Sigmoid colon (tissue), 7 donors: ENCODE data around the gene GCKR. TPM values are rescaled to one million over a fixed set of nuclear protein-coding genes. Genes with fewer than 3 reads are reported as not detected.

Experiments
- DNase-seq: peaks from one replicate; pipeline ENCODE4 v3.0.0-alpha.2; 2019
- H3K27ac ChIP-seq, 4 donors: fragments of 200-600 bp; sonication (generic); one replicate each; pipeline ENCODE4 v1.5.1; 2016 to 2019; ENCODE audit warnings: mild to moderate bottlenecking in 1 of 4
- H3K27me3 ChIP-seq, 3 donors: fragments of 200-600 bp; sonication (generic); one replicate each; pipeline ENCODE4 v1.5.1; 2019; ENCODE audit warnings: mild to moderate bottlenecking in 1 of 3
- H3K36me3 ChIP-seq, 4 donors: fragments of 200-600 bp; sonication (generic); one replicate each; pipeline ENCODE4 v1.5.1; 2016 to 2019
- H3K4me1 ChIP-seq, 4 donors: fragments of 200-600 bp; sonication (generic); one replicate each; pipeline ENCODE4 v1.5.1; 2017 to 2019
- H3K4me3 ChIP-seq, 4 donors: fragments of 200-600 bp; sonication (generic); one replicate each; pipeline ENCODE4 v1.5.1; 2017 to 2019; ENCODE audit warnings: mild to moderate bottlenecking in 2 of 4, moderate library complexity in 1 of 4
- H3K9me3 ChIP-seq, 4 donors: fragments of 200-600 bp in 3 of 4; sonication (generic) in 3 of 4; one replicate each; pipeline versions ENCODE4 v1.5.1 to v1.6.1; 2013 to 2019
- CTCF ChIP-seq, 4 experiments: fragments of 450-650 bp in 3 of 4; fragments of 200-600 bp in 1 of 4; IDR thresholded peaks; one replicate each; pipeline ENCODE4 v1.5.1; 2016 to 2019; ENCODE audit warnings: antibody characterized with exemption in 4 of 4, mild to moderate bottlenecking in 3 of 4, moderate library complexity in 2 of 4
- EP300 ChIP-seq, 4 donors: sonication (generic); formaldehyde crosslinking; IDR thresholded peaks; one replicate each; pipeline ENCODE4 v1.6.1; 2017; ENCODE audit warnings: antibody characterized with exemption in 4 of 4
- POLR2A ChIP-seq, 2 donors: fragments of 450-650 bp; IDR thresholded peaks; one replicate each; pipeline ENCODE4 v1.6.1; 2016; ENCODE audit warnings: antibody characterized with exemption in 2 of 2, mild to moderate bottlenecking in 2 of 2, moderate library complexity in 2 of 2
- POLR2AphosphoS5 ChIP-seq, 4 donors: sonication (generic); formaldehyde crosslinking; IDR thresholded peaks; one replicate each; pipeline ENCODE4 v1.6.1; 2017; ENCODE audit warnings: antibody characterized with exemption in 4 of 4
- WGBS, 2 donors: extraction: QIAGEN DNeasy Blood & Tissue Kit; methylation state at CpG; one replicate each; pipeline ENCODE4 v1.1.7; 2013; 5-methylcytosine and 5-hydroxymethylcytosine counted together
- intact Hi-C: fragments of 100-400 bp; cut with DNase I; formaldehyde crosslinking; loops from one replicate; pipeline ENCODE4 v1.15.1; 2023
- polyA plus RNA-seq, 3 donors: library from polyadenylated mRNA; stranded (reverse); fragments of 200-250 nt; gene quantifications; one replicate each; pipeline ENCODE4 v1.2.3, GENCODE V29; 2013
- total RNA-seq, 4 donors: library from RNA; depleted of rRNA; stranded (reverse); fragments of >200 nt; gene quantifications; one replicate each; pipeline ENCODE4 v1.1.0, GENCODE V29; 2016
- donor health status: healthy with polysubstance abuse.
- donor health status: Bipolar disorder and iron deficiency.
- donor health status: healthy.

The GCKR gene
- total and polyA plus RNA-seq, 7 donors: 0.32 to 1.1 TPM; not detected in 5

GRCh38 chr2:27464443-27464842, 32.2 kb upstream of the GCKR start:
- Histone ChIP-seq H3K4me1 (no peaks in the 10 kb centered on the region), H3K4me3 (no peak overlapping the region), H3K36me3 (peaks cover 2 to 45% (median 7%) of the 10 kb centered on the region in 4 donors), H3K27me3 (no peaks in the 10 kb centered on the region), H3K27ac (no peak overlapping the region), H3K9me3 (no peaks in the 10 kb centered on the region)
- intact Hi-C loops: no loop called here
- 95 to 98% methylated on average over 7 of the region's 7 CpGs for WGBS, 2 donors
- TF ChIP-seq POLR2AphosphoS5 (IDR thresholded peaks at IDR 0.05): no peak
- no peak for DNase-seq

- no peak for TF ChIP-seq POLR2AphosphoS5 (IDR thresholded peaks at IDR 0.05)
- no peak for TF ChIP-seq EP300 (IDR thresholded peaks at IDR 0.05)
- no peak for TF ChIP-seq POLR2A (IDR thresholded peaks at IDR 0.05)
- TF ChIP-seq CTCF (IDR thresholded peaks at IDR 0.05): no peak
- Histone ChIP-seq H3K27me3 (no peaks in the 10 kb centered on the region), H3K4me1 (no peaks in the 10 kb centered on the region), H3K36me3 (peaks cover 0 to 60% (median 15%) of the 10 kb centered on the region in 4 donors), H3K4me3 (no peak overlapping the region), H3K9me3 (no peaks in the 10 kb centered on the region), H3K27ac (no peak overlapping the region)
- DNase-seq: no peak
- intact Hi-C loops: no loop called here
- WGBS, 2 donors: 95 to 96% methylated on average over 5 of the region's 5 CpGs
Measured at GRCh38 chr2:27471961-27472360, 24.7 kb upstream of the GCKR start.

- no peak for DNase-seq
- Histone ChIP-seq H3K4me3 (no peak overlapping the region), H3K27ac (no peak overlapping the region), H3K36me3 (peaks cover 7 to 52% (median 12%) of the 10 kb centered on the region in 4 donors), H3K9me3 (no peaks in the 10 kb centered on the region), H3K27me3 (no peaks in the 10 kb centered on the region), H3K4me1 (peaks cover 0 to 13% (median 9%) of the 10 kb centered on the region in 4 donors)
- no peak for TF ChIP-seq EP300 (IDR thresholded peaks at IDR 0.05)
- TF ChIP-seq CTCF (IDR thresholded peaks at IDR 0.05): no peak
- no peak for TF ChIP-seq POLR2AphosphoS5 (IDR thresholded peaks at IDR 0.05)
- no peak for TF ChIP-seq POLR2A (IDR thresholded peaks at IDR 0.05)
- intact Hi-C loops: no loop called here
- WGBS, 2 donors: 83 to 86% methylated on average over 3 of the region's 3 CpGs
Measured at GRCh38 chr2:27485496-27485895, 11.1 kb upstream of the GCKR start.

GRCh38 chr2:27489118-27489497, 7.5 kb upstream of the GCKR start:
- peaks cover 0 to 16% (median 0%) of the 10 kb centered on the region in 4 donors for H3K36me3 ChIP-seq
- no peaks in the 10 kb centered on the region for H3K9me3 ChIP-seq
- intact Hi-C loops: no loop called here
- no peaks in the 10 kb centered on the region for H3K27me3 ChIP-seq
- WGBS, 2 donors: 5 to 7% methylated on average over 11 of the region's 11 CpGs
- peaks cover 0 to 16% (median 9%) of the 10 kb centered on the region in 4 donors for H3K4me1 ChIP-seq
- H3K27ac ChIP-seq: peak overlapping the region; percentile 68 to 86 (median 80)
- DNase-seq: no peak
- TF ChIP-seq EP300 (IDR thresholded peaks at IDR 0.05): no peak
- no peak for TF ChIP-seq POLR2AphosphoS5 (IDR thresholded peaks at IDR 0.05)
- peak overlapping the region; percentile 56 to 71 (median 68) for H3K4me3 ChIP-seq

GRCh38 chr2:27489498-27490397, 6.9 kb upstream of the GCKR start, which contains the start of gene IFT172:
IFT172 (minus strand) TSS chr2:27489743; CDS start chr2:27489653, 90 bp downstream.
- TF ChIP-seq EP300 (IDR thresholded peaks at IDR 0.05): peak in 1 of 4 donors; percentile 38
- peak; percentile 92 to 96 (median 94) for TF ChIP-seq POLR2AphosphoS5 (IDR thresholded peaks at IDR 0.05)
- TF ChIP-seq CTCF (IDR thresholded peaks at IDR 0.05): no peak
- TF ChIP-seq POLR2A (IDR thresholded peaks at IDR 0.05): peak; percentile 42 to 68
- WGBS, 2 donors: 8 to 9% methylated on average over 43 of the region's 43 CpGs
- intact Hi-C loops: loop anchor here (2.0 to 10.0 kb wide), 3 partner anchors 93 to 275 kb away; partner anchors contain the start of genes ATRAID, CAD, CCDC121 and GPN1

More at GRCh38 chr2:27489498-27490397, 6.9 kb upstream of the GCKR start, which contains the start of gene IFT172:
- DNase-seq: peak; percentile 100
- Histone ChIP-seq H3K27ac (peak within 1 kb of the TSS; percentile 68 to 86 (median 80)), H3K9me3 (no peaks in the 10 kb centered on the region), H3K4me3 (peak within 1 kb of the TSS; percentile 56 to 71 (median 68)), H3K27me3 (no peaks in the 10 kb centered on the region), H3K4me1 (peaks cover 0 to 22% (median 14%) of the 10 kb centered on the region in 4 donors), H3K36me3 (peaks cover 0 to 10% (median 0%) of the 10 kb centered on the region in 4 donors)
